GM18870 (cell line): ENCODE measurements around the gene ELP4.
"Not testable (repeated sequence)": the region's sequence is repeated elsewhere in the genome, so short reads cannot be mapped to it uniquely, and the experiment has no call there.

ENCODE experiments used
- ATAC-seq: cut with Tn5 transposase; IDR thresholded peaks from one replicate; pipeline ENCODE4 v1.9.1; 2021; ENCODE audit warnings: moderate library complexity; ENCODE audit not compliant: unreplicated experiment

ELP4 gene

GRCh38 chr11:31641477-31642062, 132.0 kb downstream of the ELP4 start:
- ATAC-seq, result no peak

GRCh38 chr11:31643857-31644256, 134.3 kb downstream of the ELP4 start:
- no peak for ATAC-seq

- ATAC-seq, result no peak
Measured at GRCh38 chr11:31645747-31646146, 136.2 kb downstream of the ELP4 start.

GRCh38 chr11:31646216-31646615, 136.6 kb downstream of the ELP4 start:
- ATAC-seq, result no peak

GRCh38 chr11:31649129-31649966, 139.8 kb downstream of the ELP4 start:
- ATAC-seq, result no peak

GRCh38 chr11:31651208-31651607, 141.6 kb downstream of the ELP4 start:
- no peak for ATAC-seq

GRCh38 chr11:31651822-31652221, 142.3 kb downstream of the ELP4 start:
- peak; percentile 62 for ATAC-seq

GRCh38 chr11:31652528-31652927, 143.0 kb downstream of the ELP4 start:
- ATAC-seq, result peak; percentile 51

GRCh38 chr11:31655483-31655882, 145.9 kb downstream of the ELP4 start:
- no peak for ATAC-seq

GRCh38 chr11:31656051-31656450, 146.5 kb downstream of the ELP4 start:
- ATAC-seq, result no peak

- ATAC-seq, result no peak
Measured at GRCh38 chr11:31657091-31657490, 147.5 kb downstream of the ELP4 start.

GRCh38 chr11:31664129-31664528, 154.6 kb downstream of the ELP4 start:
- no peak for ATAC-seq

GRCh38 chr11:31664954-31665353, 155.4 kb downstream of the ELP4 start:
- ATAC-seq, result no peak

- ATAC-seq, result no peak
Measured at GRCh38 chr11:31671681-31672080, 162.1 kb downstream of the ELP4 start.

GRCh38 chr11:31673108-31673507, 163.5 kb downstream of the ELP4 start:
- ATAC-seq, result not testable (repeated sequence)

- no peak for ATAC-seq
Measured at GRCh38 chr11:31676280-31676982, 166.9 kb downstream of the ELP4 start.

- no peak for ATAC-seq
Measured at GRCh38 chr11:31680770-31681169, 171.2 kb downstream of the ELP4 start.

GRCh38 chr11:31687256-31687655, 177.7 kb downstream of the ELP4 start:
- ATAC-seq, result no peak

- no peak for ATAC-seq
Measured at GRCh38 chr11:31687861-31688260, 178.3 kb downstream of the ELP4 start.

GRCh38 chr11:31689559-31689958, 180.0 kb downstream of the ELP4 start:
- no peak for ATAC-seq

- ATAC-seq, result no peak
Measured at GRCh38 chr11:31690041-31690440, 180.5 kb downstream of the ELP4 start.

- no peak for ATAC-seq
Measured at GRCh38 chr11:31690516-31690915, 180.9 kb downstream of the ELP4 start.
